ENCODE data around the gene PTPRK. TPM values are rescaled to one million over a fixed set of nuclear protein-coding genes. Genes with fewer than 3 reads are reported as not detected.

Gene PTPRK
- total and polyA plus RNA-seq, 2 of the 13 experiments (the other 11 are each of a cell fraction or from before 2014, with no cell fraction given), result 43.6 to 98.3 TPM

GRCh38 chr6:128495536-128496333, 24.7 kb downstream of the PTPRK start (continued):
- TF ChIP-seq HOMEZ (CRISPR knock-in tag; IDR thresholded peaks at IDR 0.05; ENCODE audit: low read depth), result peak; percentile 70; the same call in 1 of the 2 replicates
- TF ChIP-seq ZNF337 (CRISPR knock-in tag; IDR thresholded peaks at IDR 0.05; ENCODE audit: borderline replicate concordance, low read depth), result no peak
- no peak for TF ChIP-seq JUNB (CRISPR knock-in tag; IDR thresholded peaks at IDR 0.05; ENCODE audit: borderline replicate concordance)
- no peak for TF ChIP-seq HES4 (CRISPR knock-in tag; IDR thresholded peaks at IDR 0.05; ENCODE audit: borderline replicate concordance)
- peak; percentile 51 for TF ChIP-seq TEAD3 (CRISPR knock-in tag; optimal IDR thresholded peaks at IDR 0.05; ENCODE audit: borderline replicate concordance)
- TF ChIP-seq RARA (CRISPR knock-in tag; IDR thresholded peaks at IDR 0.05), result no peak
- TF ChIP-seq ZNF740 (CRISPR knock-in tag; IDR thresholded peaks at IDR 0.05), result no peak
- TF ChIP-seq ISL2 (CRISPR knock-in tag; IDR thresholded peaks at IDR 0.05), result no peak
- TF ChIP-seq ZFP62 (CRISPR knock-in tag; IDR thresholded peaks at IDR 0.05), result no peak
- no peak for TF ChIP-seq PAX8 (CRISPR knock-in tag; IDR thresholded peaks at IDR 0.05; ENCODE audit: borderline replicate concordance)

- ChIA-PET CTCF (ENCODE audit: low intra/inter-chr PET ratio, low total read pairs) (no interaction called here), POLR2A (interaction anchor here (0.9 to 2.7 kb wide), 2 partner anchors 11 to 14 kb away, joined by 4 to 9 read pairs; no protein-coding TSS in a partner anchor)
- H3K36me3 ChIP-seq (replicated peaks in 1 of 2; ENCODE audit: control insufficient read depth in 1 of 2, insufficient read depth in 2 of 2, low read length in 2 of 2), result peaks cover 3 to 26% of the 10 kb centered on the region in 2 experiments
- no peak overlapping the region for H2AFZ ChIP-seq (ENCODE audit: low read length)
- H3K4me2 ChIP-seq (ENCODE audit: low read depth, low read length), result no peak overlapping the region
- H3K79me2 ChIP-seq (ENCODE audit: insufficient read depth, low read length), result peaks cover 95% of the 10 kb centered on the region
- FAIRE-seq (no peak), ATAC-seq (no peak), DNase-seq (ENCODE audit: low spot score) (no peak)
- 93% methylated on average over 5 of the region's 5 CpGs for WGBS (ENCODE audit: low lambda C conversion rate)
- no peaks in the 10 kb centered on the region for H3K9me3 ChIP-seq (ENCODE audit: low read length)
- no peaks in the 10 kb centered on the region for H3K27me3 ChIP-seq (ENCODE audit: control insufficient read depth in 1 of 2, insufficient read depth in 2 of 2, low read length in 2 of 2)
- no TSS peak for BruUV-seq (replicated peaks)
- no peaks in the 10 kb centered on the region for H4K20me1 ChIP-seq (ENCODE audit: insufficient read depth, low read length)
- intact Hi-C loops (cut with micrococcal nuclease; ENCODE audit: unreplicated experiment) (no loop called here), in situ Hi-C loops (cut with HindIII; ENCODE audit: extremely low pct_ligation_motif_present, low pct_unique_long_range_greater_than_20kb) (no loop called here)
- H3K4me1 ChIP-seq (ENCODE audit: insufficient read depth, low read length), result peaks cover 67% of the 10 kb centered on the region
- no peak overlapping the region for H3K27ac ChIP-seq (ENCODE audit: extremely low read length, insufficient read depth, low read length)
- H3K9ac ChIP-seq (ENCODE audit: insufficient read depth, low read depth, low read length), result no peak overlapping the region
- H3K4me3 ChIP-seq (replicated peaks in 1 of 3; ENCODE audit: insufficient read depth in 1 of 3, low read depth in 2 of 3, low read length in 3 of 3), result no peak overlapping the region
- peak; percentile 93 for TF ChIP-seq ZNF263 (CRISPR knock-in tag; IDR thresholded peaks at IDR 0.05)
- TF ChIP-seq POGZ (CRISPR knock-in tag; IDR thresholded peaks at IDR 0.05), result peak; percentile 42; the same call in 1 of the 2 replicates
- TF ChIP-seq FOXA3 (CRISPR knock-in tag; IDR thresholded peaks at IDR 0.05), result 0 out of 2 replicates have a peak, but pooled peaks have one; percentile 23
- TF ChIP-seq ZC3H4 (CRISPR knock-in tag; IDR thresholded peaks at IDR 0.05; ENCODE audit: borderline replicate concordance), result no peak
- 0 out of 2 replicates have a peak, but pooled peaks have one; percentile 28 for TF ChIP-seq ZMYM4 (CRISPR knock-in tag; IDR thresholded peaks at IDR 0.05)
- TF ChIP-seq TFAP4 (IDR thresholded peaks at IDR 0.05; ENCODE audit: borderline replicate concordance, low read depth), result 0 out of 2 replicates have a peak, but pooled peaks have one; percentile 48
- TF ChIP-seq, protein P1, sequence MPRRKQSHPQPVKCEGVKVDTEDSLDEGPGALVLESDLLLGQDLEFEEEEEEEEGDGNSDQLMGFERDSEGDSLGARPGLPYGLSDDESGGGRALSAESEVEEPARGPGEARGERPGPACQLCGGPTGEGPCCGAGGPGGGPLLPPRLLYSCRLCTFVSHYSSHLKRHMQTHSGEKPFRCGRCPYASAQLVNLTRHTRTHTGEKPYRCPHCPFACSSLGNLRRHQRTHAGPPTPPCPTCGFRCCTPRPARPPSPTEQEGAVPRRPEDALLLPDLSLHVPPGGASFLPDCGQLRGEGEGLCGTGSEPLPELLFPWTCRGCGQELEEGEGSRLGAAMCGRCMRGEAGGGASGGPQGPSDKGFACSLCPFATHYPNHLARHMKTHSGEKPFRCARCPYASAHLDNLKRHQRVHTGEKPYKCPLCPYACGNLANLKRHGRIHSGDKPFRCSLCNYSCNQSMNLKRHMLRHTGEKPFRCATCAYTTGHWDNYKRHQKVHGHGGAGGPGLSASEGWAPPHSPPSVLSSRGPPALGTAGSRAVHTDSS (CRISPR knock-in tag; conservative IDR thresholded peaks at IDR 0.05), result no peak
These were observed 26.0 kb downstream of the PTPRK start for GRCh38 chr6:128494440-128494839.

Measured in HepG2 (cell line).